Measurements from ENCODE around the gene SLC22A4.

SLC22A4 gene

DNA sequence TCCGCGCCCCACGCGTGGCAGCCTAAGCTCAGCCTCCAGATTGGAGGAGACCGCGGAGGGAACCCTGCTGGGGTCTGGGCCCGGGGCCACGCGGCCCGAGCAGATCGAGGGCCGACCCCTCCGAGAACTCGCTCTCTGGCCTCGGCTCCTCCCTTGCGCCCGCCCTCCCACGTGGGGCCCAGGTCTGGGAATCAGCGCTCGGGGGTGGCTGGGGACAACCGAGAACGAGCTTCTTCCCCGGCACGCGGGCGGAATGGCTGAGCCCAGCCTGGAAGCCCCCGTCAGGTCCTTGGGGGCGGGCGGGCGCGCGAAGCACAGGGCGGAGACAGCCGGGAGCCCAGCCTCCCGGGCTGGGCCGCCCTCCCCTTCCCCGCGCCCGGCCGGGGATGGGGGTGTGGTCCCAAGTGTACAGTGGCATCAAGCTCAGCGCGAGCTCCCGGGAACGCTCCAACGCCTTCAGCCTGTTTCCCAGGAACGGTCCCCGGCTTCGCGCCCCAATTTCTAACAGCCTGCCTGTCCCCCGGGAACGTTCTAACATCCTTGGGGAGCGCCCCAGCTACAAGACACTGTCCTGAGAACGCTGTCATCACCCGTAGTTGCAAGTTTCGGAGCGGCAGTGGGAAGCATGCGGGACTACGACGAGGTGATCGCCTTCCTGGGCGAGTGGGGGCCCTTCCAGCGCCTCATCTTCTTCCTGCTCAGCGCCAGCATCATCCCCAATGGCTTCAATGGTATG, at the start of gene SLC22A4:
SLC22A4 (plus strand) TSS at position 403 of the 736 bp plus-strand sequence; CDS start at position 626, 223 bp downstream.
- TF ChIP-seq ZFX (IDR thresholded peaks at IDR 0.05; ENCODE audit: borderline replicate concordance), result no peak
- TF ChIP-seq, protein P1, sequence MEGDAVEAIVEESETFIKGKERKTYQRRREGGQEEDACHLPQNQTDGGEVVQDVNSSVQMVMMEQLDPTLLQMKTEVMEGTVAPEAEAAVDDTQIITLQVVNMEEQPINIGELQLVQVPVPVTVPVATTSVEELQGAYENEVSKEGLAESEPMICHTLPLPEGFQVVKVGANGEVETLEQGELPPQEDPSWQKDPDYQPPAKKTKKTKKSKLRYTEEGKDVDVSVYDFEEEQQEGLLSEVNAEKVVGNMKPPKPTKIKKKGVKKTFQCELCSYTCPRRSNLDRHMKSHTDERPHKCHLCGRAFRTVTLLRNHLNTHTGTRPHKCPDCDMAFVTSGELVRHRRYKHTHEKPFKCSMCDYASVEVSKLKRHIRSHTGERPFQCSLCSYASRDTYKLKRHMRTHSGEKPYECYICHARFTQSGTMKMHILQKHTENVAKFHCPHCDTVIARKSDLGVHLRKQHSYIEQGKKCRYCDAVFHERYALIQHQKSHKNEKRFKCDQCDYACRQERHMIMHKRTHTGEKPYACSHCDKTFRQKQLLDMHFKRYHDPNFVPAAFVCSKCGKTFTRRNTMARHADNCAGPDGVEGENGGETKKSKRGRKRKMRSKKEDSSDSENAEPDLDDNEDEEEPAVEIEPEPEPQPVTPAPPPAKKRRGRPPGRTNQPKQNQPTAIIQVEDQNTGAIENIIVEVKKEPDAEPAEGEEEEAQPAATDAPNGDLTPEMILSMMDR (IDR thresholded peaks at IDR 0.05), result peak; percentile 11
- peak within 1 kb of the TSS; percentile 96 for H3K27ac ChIP-seq

DNA sequence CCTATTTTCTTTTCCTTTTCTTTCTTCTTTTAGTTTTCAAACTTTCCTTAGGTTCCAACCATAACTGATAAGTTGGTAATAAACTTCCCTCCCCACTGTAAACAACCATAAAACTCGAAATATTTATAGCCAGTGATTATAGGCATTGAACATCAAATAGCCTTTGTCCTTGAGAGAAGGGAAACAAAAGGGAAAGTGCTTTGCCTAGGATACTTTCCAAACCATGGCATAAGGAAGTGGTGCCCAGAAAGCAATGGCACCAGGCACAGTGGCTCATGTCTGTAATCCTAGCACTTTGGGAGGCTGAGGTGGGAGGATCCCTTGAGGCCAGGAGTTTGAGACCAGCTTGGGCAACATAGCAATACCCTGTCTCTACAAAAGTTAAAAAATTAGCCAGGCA, 48.6 kb upstream of the SLC22A4 start:
- no peak overlapping the region for H3K27ac ChIP-seq
- no peak for TF ChIP-seq ZFX (IDR thresholded peaks at IDR 0.05; ENCODE audit: borderline replicate concordance)
- TF ChIP-seq, protein P1 (IDR thresholded peaks at IDR 0.05), result no peak

DNA sequence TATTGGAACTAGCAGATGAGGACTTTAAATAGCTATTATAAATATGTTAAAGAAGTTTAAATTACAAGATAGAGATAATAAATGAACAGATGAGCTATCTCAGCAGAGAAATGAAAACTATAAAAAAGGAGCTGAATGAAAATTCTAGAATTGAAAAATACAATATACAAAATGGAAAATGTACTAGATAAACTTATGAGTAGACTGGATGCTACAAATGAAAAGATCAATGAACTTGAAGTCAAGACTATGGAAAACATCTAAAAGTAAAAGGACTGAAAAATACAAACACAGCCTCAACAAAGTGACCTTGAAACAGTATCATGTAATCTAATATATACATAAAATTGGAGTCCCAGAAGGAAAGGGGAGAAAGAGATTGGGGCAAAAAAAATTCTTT, 47.4 kb upstream of the SLC22A4 start:
- TF ChIP-seq, protein P1 (IDR thresholded peaks at IDR 0.05), result no peak
- no peak for TF ChIP-seq ZFX (IDR thresholded peaks at IDR 0.05; ENCODE audit: borderline replicate concordance)
- no peak overlapping the region for H3K27ac ChIP-seq

DNA sequence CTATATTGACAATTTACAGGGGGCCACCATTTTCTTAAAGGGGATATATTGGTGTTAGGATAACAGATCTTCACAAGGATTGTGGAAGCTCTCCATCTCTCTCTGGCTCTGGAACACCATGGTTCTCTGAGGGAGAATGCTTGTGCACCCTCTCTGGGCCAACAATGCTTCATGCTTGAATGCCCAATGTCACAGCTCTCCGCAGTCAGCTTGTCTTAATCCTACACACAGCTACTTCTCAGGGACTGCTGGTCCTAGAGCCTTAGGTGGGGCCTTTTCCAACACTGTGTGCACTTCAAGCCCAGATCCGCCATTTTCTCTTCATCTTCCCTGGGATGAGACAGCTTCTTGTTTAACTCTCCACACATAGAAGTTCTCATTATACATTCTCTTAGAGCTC, 43.6 kb upstream of the SLC22A4 start:
- no peak overlapping the region for H3K27ac ChIP-seq
- TF ChIP-seq, protein P1 (IDR thresholded peaks at IDR 0.05), result no peak
- no peak for TF ChIP-seq ZFX (IDR thresholded peaks at IDR 0.05; ENCODE audit: borderline replicate concordance)

DNA sequence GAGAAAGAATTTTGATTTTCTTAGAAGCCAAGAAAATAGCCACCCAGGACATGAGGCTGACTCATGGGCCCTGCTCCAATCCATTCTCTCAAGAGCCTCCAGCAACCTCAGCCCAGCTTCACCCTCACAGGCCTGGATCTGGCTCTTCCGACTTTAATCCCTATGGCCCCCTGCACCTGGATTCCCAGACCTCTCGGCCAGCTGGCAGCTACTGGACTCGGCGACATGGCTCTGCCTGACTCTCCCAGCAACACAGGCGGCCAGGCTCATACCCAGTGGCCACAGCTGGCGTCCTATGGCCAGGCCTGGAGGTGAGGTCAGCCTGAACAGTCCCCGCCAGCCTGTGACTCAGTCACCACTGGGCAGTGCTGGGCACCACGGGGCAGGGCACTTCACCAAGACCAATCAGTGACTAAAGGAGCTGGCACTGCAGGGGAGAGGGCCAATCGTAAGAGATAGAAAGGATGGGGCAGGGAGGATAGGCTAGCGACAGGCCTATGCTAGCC, 42.9 kb upstream of the SLC22A4 start:
- H3K27ac ChIP-seq, result no peak overlapping the region
- no peak for TF ChIP-seq ZFX (IDR thresholded peaks at IDR 0.05; ENCODE audit: borderline replicate concordance)
- TF ChIP-seq, protein P1 (IDR thresholded peaks at IDR 0.05), result no peak

DNA sequence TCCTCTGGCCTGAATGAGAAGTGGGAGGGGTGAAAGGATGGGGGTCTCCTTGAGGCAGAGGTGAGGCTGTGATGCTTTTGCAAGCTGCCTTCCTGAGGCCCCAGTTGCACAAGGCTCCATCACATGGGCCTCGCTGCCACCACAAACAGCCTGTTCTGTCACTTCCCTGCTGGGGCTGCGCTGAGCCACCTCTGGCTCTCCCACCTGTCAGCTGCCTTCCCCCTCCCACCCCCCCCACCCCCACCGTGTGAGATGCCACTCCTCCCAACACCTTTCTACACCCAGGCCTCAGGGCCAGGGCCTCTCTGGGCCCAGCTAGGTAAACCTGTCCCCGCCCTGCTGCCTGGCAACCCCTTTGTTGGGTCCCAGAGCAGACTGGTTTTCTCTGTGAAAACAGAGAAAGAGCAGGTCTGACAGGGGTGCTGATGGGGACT, 41.2 kb upstream of the SLC22A4 start:
- TF ChIP-seq, protein P1 (IDR thresholded peaks at IDR 0.05), result no peak
- no peak for TF ChIP-seq ZFX (IDR thresholded peaks at IDR 0.05; ENCODE audit: borderline replicate concordance)

More for the DNA sequence above, 41.2 kb upstream of the SLC22A4 start:
- no peak overlapping the region for H3K27ac ChIP-seq

Data from 22Rv1 (cell line).